A549 (cell line): Measurements from ENCODE around the gene ALS2.

Source experiments
- CEBPB ChIP-seq, 2 experiments: fragments of >200 bp in 1 of 2; sonication (Bioruptor Twin) in 1 of 2; formaldehyde crosslinking in 1 of 2; IDR thresholded peaks; 2 replicates each; pipeline ENCODE4 v1.6.1; 2012 to 2016
- CHD2 ChIP-seq: fragments of 150-350 bp; IDR thresholded peaks from 2 replicates; pipeline ENCODE4 v1.6.1; 2014; ENCODE audit warnings: low read length; ENCODE audit not compliant: partially characterized antibody
- CTCF ChIP-seq: fragments of >200 bp; sonication (Bioruptor Twin); formaldehyde crosslinking; IDR thresholded peaks from 3 replicates; pipeline ENCODE4 v1.5.1; 2016
- POLR2AphosphoS2 ChIP-seq: conservative IDR thresholded peaks from 2 replicates; pipeline ENCODE4 v1.6.1; 2012; ENCODE audit warnings: low read length, improper control_type of control experiment, inconsistent platforms

GRCh38 chr2:201777043-201777442 is 3.7 kb downstream of the ALS2 start:
- TF ChIP-seq CTCF (no peak), POLR2AphosphoS2 (no peak), CEBPB (IDR thresholded peaks at IDR 0.05) (no peak), CHD2 (no peak)
